ENCODE measurements around the gene DGKB.

GRCh38 chr7:14209896-14210484 is 692.6 kb downstream of the DGKB start:
- TF ChIP-seq, protein P1, sequence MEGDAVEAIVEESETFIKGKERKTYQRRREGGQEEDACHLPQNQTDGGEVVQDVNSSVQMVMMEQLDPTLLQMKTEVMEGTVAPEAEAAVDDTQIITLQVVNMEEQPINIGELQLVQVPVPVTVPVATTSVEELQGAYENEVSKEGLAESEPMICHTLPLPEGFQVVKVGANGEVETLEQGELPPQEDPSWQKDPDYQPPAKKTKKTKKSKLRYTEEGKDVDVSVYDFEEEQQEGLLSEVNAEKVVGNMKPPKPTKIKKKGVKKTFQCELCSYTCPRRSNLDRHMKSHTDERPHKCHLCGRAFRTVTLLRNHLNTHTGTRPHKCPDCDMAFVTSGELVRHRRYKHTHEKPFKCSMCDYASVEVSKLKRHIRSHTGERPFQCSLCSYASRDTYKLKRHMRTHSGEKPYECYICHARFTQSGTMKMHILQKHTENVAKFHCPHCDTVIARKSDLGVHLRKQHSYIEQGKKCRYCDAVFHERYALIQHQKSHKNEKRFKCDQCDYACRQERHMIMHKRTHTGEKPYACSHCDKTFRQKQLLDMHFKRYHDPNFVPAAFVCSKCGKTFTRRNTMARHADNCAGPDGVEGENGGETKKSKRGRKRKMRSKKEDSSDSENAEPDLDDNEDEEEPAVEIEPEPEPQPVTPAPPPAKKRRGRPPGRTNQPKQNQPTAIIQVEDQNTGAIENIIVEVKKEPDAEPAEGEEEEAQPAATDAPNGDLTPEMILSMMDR (IDR thresholded peaks at IDR 0.05), result no peak
- TF ChIP-seq POLR2A (IDR thresholded peaks at IDR 0.05), result no peak

Data from body of pancreas (tissue), 4 donors.